Hematopoietic multipotent progenitor cell treated with erythropoietin and hydrocortisone succinate and interleukin-3 and kit ligand, for 17 days (in vitro differentiated cells): ENCODE data around the gene ZNF841.
"Not testable (repeated sequence)": the region's sequence is repeated elsewhere in the genome, so short reads cannot be mapped to it uniquely, and the experiment has no call there.

Experiments used
- DNase-seq: peaks from one replicate; pipeline ENCODE4 v3.0.0-alpha.2; 2015; ENCODE audit warnings: low spot score

Gene ZNF841

DNA sequence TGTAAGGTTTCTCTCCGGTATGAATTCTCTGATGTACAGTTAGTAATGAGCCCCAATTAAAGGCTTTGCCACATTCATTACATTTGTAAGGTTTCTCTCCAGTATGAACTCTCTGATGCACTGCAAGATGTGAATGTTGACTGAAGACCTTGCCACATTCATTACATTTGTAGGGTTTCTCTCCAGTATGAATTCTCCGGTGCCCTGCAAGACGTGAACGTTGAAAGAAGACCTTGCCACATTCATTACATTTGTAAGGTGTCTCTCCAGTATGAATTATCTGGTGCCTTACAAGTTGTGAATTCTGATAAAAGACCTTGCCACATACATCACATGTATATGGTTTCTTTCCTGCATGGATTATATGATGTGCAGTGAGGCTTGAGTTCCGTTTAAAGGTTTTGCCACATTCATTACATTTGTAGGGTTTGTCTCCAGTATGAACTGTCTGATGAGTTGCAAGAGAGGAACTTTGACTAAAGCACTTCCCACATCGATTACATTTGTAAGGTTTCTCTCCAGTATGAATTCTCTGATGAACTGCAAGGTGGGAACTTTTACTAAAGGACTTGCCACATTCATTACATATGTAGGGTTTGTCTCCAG, 29.2 kb downstream of the ZNF841 start:
- no peak for DNase-seq

DNA sequence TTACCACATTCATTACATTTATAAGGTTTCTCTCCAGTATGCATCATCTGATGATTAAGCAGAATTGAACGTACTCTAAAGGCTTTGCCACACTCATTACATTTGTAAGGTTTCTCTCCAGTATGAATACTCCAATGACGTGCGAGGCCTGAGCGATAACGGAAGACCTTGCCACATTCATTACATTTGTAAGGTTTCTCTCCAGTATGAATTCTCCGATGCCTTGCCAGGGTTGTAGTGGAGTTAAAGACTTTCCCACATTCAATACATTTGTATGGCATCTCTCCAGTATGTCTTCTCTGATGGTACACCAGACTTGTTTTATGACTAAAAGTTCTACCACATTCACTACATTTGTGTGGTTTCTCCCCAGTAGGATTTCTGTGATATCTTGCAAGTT, 30.2 kb downstream of the ZNF841 start:
- DNase-seq = no peak

DNA sequence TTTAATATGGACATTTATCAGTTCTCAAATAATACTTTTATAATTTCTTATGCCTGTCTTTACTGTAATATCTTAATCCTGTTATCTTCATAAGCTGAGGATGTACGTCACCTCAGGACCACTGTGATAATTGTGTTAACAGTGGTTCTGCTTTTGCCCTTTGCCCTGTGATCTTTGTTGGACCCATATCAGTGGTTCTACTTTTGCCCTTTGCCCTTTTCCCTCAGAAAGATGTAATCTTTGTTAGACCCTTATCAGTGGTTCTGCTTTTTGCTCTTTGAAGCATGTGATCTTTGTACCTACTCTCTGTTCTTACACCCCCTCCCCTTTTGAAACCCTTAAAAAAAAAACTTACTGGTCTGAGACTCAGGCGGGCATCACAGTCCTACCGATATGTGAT, 39.1 kb downstream of the ZNF841 start:
- not testable (repeated sequence) for DNase-seq

DNA sequence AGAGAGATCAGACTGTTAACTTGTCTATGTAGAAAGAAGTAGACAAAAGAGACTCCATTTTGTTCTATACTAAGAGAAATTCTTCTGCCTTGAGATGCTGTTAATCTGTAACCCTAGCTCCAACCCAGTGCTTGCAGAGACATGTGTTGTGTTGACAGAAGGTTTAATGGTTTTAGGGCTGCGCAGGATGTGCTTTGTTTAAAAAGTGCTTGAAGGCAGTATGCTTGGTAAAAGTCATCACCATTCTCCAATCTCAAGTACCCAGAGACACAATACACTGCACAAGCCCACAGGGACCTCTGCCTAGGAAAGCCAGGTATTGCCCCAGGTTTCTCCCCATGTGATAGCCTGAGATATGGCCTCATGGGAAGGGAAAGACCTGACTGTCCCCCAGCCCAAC, 43.8 kb downstream of the ZNF841 start:
- not testable (repeated sequence) for DNase-seq

DNA sequence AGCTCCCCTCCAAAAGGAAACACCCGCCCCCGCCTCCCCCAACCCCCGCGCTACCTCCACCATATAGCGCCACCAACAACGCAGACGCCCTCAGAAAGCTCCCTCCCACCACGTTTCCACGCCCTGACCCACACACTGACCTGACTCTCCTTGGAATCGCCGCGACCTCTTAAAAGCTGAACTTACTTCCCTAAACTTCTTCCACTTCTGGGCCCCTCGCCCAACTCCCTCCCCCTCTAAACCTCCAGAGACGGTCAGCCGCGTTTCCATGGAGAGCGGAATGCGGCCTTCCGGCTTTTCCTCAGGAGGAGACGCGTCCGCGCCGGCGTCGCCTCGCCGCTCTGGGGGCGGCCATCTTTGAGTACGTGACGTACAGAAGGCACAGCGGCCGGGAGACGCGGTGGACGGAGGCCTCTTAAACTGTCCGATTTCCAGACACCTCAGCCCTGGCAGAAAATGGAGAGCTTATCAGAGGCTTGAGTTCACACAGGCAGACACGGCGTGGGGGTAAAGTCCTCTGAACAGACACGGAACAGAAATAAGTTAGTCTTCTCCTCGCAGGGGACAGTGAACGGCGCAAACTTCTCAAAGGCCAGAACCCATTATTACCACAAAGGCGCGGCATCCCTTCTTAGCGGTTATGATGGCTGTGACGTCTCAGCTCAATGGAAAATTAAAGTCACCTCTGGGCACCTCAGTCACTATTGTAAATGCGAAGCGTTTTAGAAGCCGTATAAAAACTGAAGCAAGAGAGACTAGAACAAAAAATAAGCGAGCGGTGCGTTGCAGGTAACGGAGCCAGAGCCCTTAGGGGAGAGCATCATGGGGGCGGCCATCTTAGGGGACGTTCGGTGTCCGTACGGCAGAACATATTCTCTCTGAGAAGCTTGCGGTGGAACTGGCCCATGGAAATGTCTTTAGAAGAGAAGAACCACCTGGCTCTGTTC, 46.7 kb downstream of the ZNF841 start, which contains the start of gene ZNF432:
ZNF432 (minus strand) TSS at position 284 of the 947 bp plus-strand sequence. CDS start 1,970 bp downstream, outside the sequence.
- DNase-seq = peak; percentile 70

DNA sequence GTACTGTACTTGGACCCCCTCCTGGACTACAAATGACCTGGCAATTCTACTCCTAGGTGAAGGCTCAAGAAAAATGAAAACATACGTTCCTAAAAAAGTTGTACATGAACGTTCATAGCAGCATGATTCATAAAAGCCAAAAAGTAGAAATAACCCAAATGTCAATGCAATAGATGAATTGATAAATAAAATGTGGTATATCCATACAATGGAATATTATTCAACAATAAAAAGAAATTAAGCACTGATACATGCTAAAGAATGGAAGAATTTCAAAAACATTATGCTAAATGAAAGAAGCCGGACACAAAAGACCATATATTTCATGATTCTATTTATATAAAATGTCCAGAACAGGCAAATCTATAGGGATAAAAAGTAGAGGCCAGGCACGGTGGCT, 56.4 kb downstream of the ZNF841 start:
- no peak for DNase-seq

DNA sequence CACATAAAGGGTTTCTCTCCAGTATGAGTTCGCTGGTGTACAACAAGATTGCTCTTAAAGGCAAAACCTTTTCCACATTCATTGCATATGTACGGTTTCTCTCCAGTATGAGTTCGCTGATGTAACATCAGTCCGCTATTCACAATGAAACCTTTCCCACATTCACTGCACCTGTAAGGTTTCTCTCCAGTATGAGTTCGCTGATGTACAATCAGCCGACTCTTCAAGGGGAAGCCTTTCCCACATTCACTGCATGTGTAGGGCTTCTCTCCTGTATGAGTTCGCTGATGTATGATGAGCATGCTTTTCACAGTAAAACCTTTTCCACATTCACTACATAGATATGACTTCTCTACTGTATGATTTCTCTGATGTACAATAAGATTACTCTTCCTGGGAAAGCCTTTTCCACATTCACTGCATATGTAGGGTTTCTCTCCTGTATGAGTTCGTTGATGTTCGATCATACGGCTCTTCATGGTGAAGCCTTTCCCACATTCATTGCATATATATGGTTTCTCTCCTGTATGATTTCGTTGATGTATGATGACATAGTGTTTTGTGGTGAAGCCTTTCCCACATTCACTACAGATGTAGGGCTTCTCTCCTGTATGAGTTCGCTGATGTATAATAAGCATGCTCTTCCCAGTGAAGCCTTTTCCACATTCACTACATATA, 61.4 kb downstream of the ZNF841 start:
- no peak for DNase-seq

DNA sequence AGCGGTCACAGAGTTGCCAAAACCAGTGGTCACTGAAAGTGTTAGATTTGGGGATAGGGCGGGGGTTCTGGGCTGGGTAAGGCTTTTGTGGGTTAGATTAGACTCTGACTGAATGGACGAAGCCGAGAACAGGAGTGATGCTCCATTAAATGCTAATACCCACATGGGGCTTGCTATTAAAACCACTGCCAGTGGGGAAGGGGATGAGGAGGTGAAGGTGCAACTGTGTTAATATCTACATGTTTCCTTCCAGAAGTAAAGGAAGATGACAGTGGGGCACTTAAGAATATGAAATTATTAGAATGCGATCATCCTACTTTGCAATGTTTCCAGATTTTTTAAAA, 66.8 kb downstream of the ZNF841 start:
- no peak for DNase-seq

DNA sequence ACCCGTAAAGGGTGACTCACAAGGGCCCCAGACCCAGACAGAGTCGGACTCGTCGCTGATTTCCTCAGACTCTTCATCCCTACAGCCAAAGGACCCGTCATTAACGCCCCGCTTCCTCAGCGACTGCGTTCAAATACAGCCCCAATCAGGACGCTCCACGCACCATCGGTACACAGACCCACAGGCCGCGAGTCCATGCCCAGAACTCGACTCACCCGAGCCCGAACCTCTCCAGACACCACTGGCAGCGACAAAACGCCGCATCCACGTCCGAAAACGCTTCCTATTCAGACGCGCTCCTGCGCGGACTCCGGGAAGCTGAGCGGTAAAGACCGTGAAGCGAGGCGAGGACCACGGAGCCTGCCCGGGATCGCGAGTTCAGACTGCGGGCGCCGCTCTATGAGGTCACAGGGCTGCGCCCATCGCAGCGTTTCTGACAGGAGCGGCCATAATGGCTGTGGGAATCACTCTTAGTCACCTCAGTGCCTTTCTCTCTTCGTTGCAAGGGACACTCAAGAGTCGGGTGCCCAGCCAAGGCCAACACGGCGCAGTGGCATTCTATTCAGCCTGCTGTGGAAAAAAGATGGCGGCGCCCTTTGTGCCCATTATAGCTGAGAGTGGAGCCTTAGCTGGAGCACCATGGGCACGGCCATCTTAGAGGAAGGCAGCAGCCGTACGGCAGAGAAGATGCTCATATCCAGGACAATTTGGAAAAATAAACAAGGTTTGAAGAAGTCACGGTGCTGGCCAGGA, 67.4 kb downstream of the ZNF841 start, which contains the start of gene ZNF614:
ZNF614 (minus strand) TSS at position 353 of the 753 bp plus-strand sequence. CDS start 2,634 bp downstream, outside the sequence.
- DNase-seq = peak; percentile 59

DNA sequence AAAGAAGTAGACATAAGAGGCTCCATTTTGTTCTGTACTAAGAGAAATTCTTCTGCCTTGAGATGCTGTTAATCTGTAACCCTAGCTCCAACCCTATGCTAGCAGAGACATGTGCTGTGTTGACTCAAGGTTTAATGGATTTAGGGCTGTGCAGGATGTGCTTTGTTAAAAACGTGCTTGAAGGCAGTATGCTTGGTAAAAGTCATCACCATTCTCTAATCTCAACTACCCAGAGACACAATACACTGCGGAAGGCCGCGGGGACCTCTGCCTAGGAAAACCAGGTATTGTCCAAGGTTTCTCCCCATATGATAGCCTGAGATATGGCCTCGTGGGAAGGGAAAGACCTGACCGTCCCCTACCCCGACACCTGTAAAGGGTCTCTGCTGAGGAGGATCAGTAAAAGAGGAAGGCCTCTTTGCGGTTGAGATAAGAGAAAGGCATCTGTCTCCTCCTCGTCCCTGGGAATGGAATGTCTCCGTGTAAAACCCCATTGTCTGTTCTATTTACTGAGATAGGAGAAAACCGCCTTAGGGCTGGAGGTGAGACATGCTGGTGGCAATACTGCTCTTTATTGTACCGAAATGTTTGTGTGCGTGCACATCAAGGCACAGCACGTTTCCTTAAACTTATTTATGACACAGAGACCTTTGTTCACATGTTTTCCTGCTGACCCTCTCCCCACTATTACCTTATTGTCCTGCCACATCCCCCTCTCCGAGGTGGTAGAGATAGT, 69.1 kb downstream of the ZNF841 start:
- not testable (repeated sequence) for DNase-seq

DNA sequence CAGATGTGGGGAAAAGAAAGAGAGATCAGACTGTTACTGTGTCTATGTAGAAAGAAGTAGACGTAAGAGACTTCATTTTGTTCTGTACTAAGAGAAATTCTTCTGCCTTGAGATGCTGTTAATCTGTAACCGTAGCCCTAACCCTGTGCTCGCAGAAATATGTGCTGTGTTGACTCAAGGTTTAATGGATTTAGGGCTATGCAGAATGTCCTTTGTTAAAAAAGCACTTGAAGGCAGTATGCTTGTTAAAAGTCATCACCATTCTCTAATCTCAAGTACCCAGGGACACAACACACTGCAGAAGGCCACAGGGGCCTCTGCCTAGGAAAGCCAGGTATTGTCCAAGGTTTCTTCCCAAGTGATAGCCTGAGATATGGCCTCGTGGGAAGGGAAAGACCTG, 71.1 kb downstream of the ZNF841 start:
- DNase-seq = not testable (repeated sequence)

DNA sequence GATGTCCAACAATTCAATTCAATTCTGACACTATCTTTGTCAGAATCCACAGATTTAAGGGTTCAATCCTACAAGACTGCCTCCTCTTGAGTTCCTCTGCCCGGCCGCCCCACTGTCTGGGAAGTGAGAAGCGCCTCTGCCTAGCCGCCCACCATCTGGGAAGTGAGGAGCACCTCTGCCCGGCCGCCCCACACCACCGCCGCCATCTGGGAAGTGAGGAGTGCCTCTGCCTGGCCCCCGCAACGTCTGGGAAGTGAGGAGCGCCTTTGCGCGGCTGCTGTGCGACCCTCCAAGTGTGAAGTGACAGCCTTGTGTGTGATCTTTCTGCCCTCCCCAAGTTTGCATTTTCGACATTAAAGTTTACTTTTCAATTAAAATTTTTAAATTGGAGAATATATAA, 73.4 kb downstream of the ZNF841 start:
- DNase-seq = no peak

DNA sequence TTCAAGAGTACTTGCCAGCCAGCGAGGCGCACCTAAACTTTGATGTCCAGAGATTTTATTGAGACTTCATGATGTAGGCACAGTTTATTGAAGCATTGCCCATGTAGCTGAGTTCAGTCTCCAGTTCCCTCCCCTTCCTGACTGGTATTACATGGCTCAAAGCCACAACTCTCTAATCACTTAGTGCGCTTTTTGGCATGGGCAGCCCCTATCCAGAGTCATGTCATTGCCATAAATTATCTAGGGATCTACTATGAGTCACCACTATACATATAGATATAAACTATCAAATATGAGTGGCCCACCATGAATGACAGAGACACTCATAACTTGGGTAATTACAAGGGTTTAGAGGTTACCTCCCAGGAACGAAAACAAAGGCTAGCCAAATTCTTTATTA, 75.1 kb downstream of the ZNF841 start:
- no peak for DNase-seq
